ACC112 (cell line): ENCODE data around the gene NT5E.

Source experiments
- H2AFZ ChIP-seq: fragments of 200-600 bp; sonication (generic); one replicate; pipeline ENCODE4 v1.6.0; 2017; ENCODE audit warnings: antibody characterized with exemption, low read length; ENCODE audit not compliant: unreplicated experiment
- H3K27ac ChIP-seq: fragments of 200-600 bp; sonication (generic); 2 replicates; pipeline ENCODE4 v1.5.1; 2014; ENCODE audit warnings: low read depth, mild to moderate bottlenecking, antibody characterized with exemption, low read length, moderate library complexity
- H3K27me3 ChIP-seq: fragments of 200-600 bp; sonication (generic); 2 replicates; pipeline ENCODE4 v1.6.1; 2014; ENCODE audit warnings: mild to moderate bottlenecking, antibody characterized with exemption, low read length, moderate library complexity, mixed read lengths; ENCODE audit not compliant: insufficient read depth
- H3K36me3 ChIP-seq: fragments of 200-600 bp; sonication (generic); 2 replicates; pipeline ENCODE4 v1.6.1; 2016; ENCODE audit warnings: mild to moderate bottlenecking, antibody characterized with exemption, low read length, moderate library complexity, mixed read lengths; ENCODE audit not compliant: insufficient read depth
- H3K4me1 ChIP-seq: fragments of 200-600 bp; sonication (generic); one replicate; pipeline ENCODE4 v1.6.1; 2016; ENCODE audit warnings: low read length, mixed read lengths; ENCODE audit not compliant: insufficient read depth, unreplicated experiment, control insufficient read depth
- H3K4me3 ChIP-seq: fragments of 200-600 bp; sonication (generic); 2 replicates; pipeline ENCODE4 v1.5.1; 2014; ENCODE audit warnings: mild to moderate bottlenecking, low read depth, low read length
- H3K79me2 ChIP-seq: fragments of 200-600 bp; sonication (generic); one replicate; pipeline ENCODE4 v1.6.0; 2016; ENCODE audit warnings: low read length; ENCODE audit not compliant: control insufficient read depth, unreplicated experiment, insufficient read depth

Gene NT5E

GRCh38 chr6:85459224-85459901, 9.5 kb downstream of the NT5E start:
- Histone ChIP-seq H3K4me1 (peaks cover 96% of the 10 kb centered on the region), H3K27ac (peak overlapping the region; percentile 100), H3K27me3 (no peaks in the 10 kb centered on the region), H2AFZ (no peak overlapping the region), H3K79me2 (peaks cover 72% of the 10 kb centered on the region), H3K36me3 (peaks cover 8% of the 10 kb centered on the region), H3K4me3 (peak overlapping the region; percentile 42)

- Histone ChIP-seq H3K27me3 (no peaks in the 10 kb centered on the region), H3K79me2 (peaks cover 67% of the 10 kb centered on the region), H3K27ac (peak overlapping the region; percentile 100), H3K4me3 (peak overlapping the region; percentile 27; the same call in 1 of the 2 replicates), H3K36me3 (peaks cover 8% of the 10 kb centered on the region), H2AFZ (no peak overlapping the region), H3K4me1 (peaks cover 94% of the 10 kb centered on the region)
These were observed 10.5 kb downstream of the NT5E start for GRCh38 chr6:85460154-85460920.

DNA sequence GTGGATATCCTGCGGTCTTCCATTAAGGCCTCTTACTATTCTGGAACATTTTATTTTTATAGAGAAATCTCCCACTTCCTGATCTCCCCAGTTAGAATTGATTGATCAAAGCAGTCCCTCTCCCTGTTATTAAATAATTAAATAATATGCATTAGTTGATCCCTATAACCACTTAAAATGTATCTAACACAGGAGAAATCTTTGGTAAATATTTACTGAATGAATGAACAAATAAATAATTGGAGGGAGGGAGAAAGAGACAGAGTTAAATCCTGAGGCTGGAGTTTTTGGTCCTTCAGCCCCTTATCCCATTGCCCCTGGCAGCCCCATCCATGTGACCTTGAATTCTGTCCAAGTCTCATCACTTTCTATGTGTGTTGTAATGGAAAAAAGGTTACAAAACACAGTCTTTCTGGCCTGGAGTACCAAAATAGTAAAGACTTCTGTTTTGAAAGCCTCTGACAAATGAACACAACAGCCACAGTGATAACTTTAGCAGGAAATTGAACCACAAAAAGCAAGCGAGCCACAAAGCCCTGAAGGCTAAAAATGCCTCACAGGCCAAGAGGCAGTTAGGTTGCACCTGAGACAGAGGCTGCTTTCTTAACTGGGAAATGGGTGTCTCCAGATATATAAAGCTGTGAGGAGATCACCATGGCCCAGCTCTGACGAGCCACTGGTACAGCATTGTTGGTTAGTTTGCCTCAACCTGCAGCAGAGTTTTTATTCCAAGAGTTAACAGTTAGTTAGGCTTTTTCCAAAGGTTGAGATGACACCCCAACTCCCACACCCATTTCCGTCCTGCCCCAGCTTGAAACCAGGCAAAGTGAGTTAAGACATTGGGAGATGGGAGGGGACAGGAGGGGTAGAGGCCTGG, 11.3 kb downstream of the NT5E start:
- Histone ChIP-seq H3K27me3 (no peaks in the 10 kb centered on the region), H3K79me2 (peaks cover 67% of the 10 kb centered on the region), H3K4me1 (peaks cover 94% of the 10 kb centered on the region), H3K4me3 (no peak overlapping the region), H3K36me3 (peaks cover 9% of the 10 kb centered on the region), H3K27ac (peak overlapping the region; percentile 100), H2AFZ (no peak overlapping the region)

DNA sequence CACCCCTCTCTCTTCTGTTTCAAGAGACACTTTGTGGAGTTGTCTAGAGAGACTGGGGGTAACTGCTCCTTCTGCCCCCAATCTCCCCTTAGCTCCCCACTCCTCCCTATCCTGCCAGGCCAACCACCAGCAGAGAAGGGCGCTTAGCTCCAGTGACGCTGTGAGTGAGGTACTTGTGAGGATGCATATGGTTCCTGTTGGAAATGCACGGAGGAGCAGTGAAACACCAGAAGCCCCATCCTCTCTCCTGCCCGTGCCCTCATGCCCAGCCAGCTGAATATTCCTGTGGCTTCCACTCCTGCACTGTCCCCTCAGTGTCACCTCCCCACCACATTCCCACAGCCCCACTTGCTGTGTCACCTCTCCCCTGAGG, 11.9 kb downstream of the NT5E start:
- Histone ChIP-seq H3K27ac (peak overlapping the region; percentile 100), H3K79me2 (peaks cover 67% of the 10 kb centered on the region), H3K27me3 (no peaks in the 10 kb centered on the region), H3K4me3 (peak overlapping the region; percentile 16; the same call in 1 of the 2 replicates), H2AFZ (no peak overlapping the region), H3K4me1 (peaks cover 94% of the 10 kb centered on the region), H3K36me3 (peaks cover 14% of the 10 kb centered on the region)

GRCh38 chr6:85462673-85463072, 12.8 kb downstream of the NT5E start:
- Histone ChIP-seq H3K79me2 (peaks cover 66% of the 10 kb centered on the region), H3K27ac (peak overlapping the region; percentile 100), H2AFZ (no peak overlapping the region), H3K36me3 (peaks cover 15% of the 10 kb centered on the region), H3K27me3 (no peaks in the 10 kb centered on the region), H3K4me1 (peaks cover 93% of the 10 kb centered on the region), H3K4me3 (peak overlapping the region; percentile 16; the same call in 1 of the 2 replicates)

- Histone ChIP-seq H3K27ac (peak overlapping the region; percentile 100), H2AFZ (no peak overlapping the region), H3K4me3 (peak overlapping the region; percentile 16; the same call in 1 of the 2 replicates), H3K4me1 (peaks cover 93% of the 10 kb centered on the region), H3K79me2 (peaks cover 65% of the 10 kb centered on the region), H3K36me3 (peaks cover 18% of the 10 kb centered on the region), H3K27me3 (no peaks in the 10 kb centered on the region)
These were observed 13.9 kb downstream of the NT5E start for GRCh38 chr6:85463621-85464259.

GRCh38 chr6:85464260-85464644, 14.4 kb downstream of the NT5E start:
- H2AFZ ChIP-seq = no peak overlapping the region
- H3K27me3 ChIP-seq = no peaks in the 10 kb centered on the region
- H3K36me3 ChIP-seq = peaks cover 23% of the 10 kb centered on the region
- peaks cover 93% of the 10 kb centered on the region for H3K4me1 ChIP-seq
- peak overlapping the region; percentile 69 for H3K4me3 ChIP-seq
- peaks cover 70% of the 10 kb centered on the region for H3K79me2 ChIP-seq
- H3K27ac ChIP-seq = peak overlapping the region; percentile 100

DNA sequence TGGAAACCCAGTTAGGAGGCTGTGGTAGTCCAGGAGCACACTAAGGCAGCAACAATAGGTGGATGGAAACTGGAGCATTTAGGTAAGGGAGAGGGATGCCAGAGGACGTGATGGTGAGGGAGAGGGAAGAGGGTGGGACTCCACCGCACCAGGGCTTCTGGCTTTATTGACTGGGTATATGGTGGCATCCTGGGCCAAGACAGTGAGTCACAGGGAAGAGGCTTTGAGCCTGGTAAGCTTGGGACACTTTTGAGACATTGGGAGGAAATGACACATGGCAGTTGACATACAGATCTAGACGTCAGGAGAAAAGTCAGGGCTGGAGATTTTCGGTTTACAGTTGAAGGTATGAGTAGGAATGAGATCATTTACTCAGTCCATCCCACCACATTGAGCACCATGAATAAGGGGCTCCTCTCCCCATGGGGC, 14.9 kb downstream of the NT5E start:
- Histone ChIP-seq H3K4me3 (peak overlapping the region; percentile 69), H3K36me3 (peaks cover 28% of the 10 kb centered on the region), H3K79me2 (peaks cover 75% of the 10 kb centered on the region), H2AFZ (no peak overlapping the region), H3K27me3 (no peaks in the 10 kb centered on the region), H3K27ac (peak overlapping the region; percentile 100), H3K4me1 (peaks cover 94% of the 10 kb centered on the region)

GRCh38 chr6:85465762-85466161, 15.9 kb downstream of the NT5E start:
- Histone ChIP-seq H3K4me3 (no peak overlapping the region), H3K36me3 (peaks cover 28% of the 10 kb centered on the region), H3K4me1 (peaks cover 88% of the 10 kb centered on the region), H3K27me3 (no peaks in the 10 kb centered on the region), H3K27ac (peak overlapping the region; percentile 100), H2AFZ (no peak overlapping the region), H3K79me2 (peaks cover 75% of the 10 kb centered on the region)

DNA sequence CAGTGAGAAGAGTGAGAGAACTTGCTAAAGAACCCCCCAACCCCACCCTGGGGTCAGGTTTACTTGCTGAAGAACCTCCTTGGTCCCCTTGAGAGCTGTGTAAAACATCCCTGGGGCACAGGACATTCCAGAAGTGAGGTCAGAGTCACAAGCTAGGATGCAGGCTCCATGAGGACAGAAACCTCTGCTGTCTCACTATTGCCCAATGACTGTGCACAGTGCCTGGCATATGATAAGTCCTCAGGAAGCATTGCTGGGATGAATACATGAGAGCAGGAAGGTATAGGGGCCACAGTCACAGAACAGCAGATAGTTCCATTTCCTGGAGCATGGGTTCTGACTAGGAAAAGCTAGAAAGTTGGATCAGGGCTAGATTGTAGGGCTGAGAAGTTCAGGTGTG, 18.4 kb downstream of the NT5E start:
- H2AFZ ChIP-seq = no peak overlapping the region
- no peaks in the 10 kb centered on the region for H3K27me3 ChIP-seq
- peaks cover 78% of the 10 kb centered on the region for H3K4me1 ChIP-seq
- H3K27ac ChIP-seq = peak overlapping the region; percentile 100
- H3K79me2 ChIP-seq = peaks cover 64% of the 10 kb centered on the region
- peaks cover 45% of the 10 kb centered on the region for H3K36me3 ChIP-seq
- no peak overlapping the region for H3K4me3 ChIP-seq
